ENCODE measurements around the gene ABCA7. TPM values are rescaled to one million over a fixed set of nuclear protein-coding genes. Genes with fewer than 3 reads are reported as not detected.

Gene ABCA7
- total RNA-seq, 1 donor from 2014 or later, result 16.7 TPM

- Mint-ChIP-seq H3K9me3 (ENCODE audit: unreplicated experiment) (no peaks in the 10 kb centered on the region), H3K4me3 (ENCODE audit: unreplicated experiment) (no peak overlapping the region), H3K36me3 (ENCODE audit: unreplicated experiment) (peaks cover 4% of the 10 kb centered on the region), H3K4me1 (ENCODE audit: unreplicated experiment) (peaks cover 10% of the 10 kb centered on the region), H3K27ac (ENCODE audit: unreplicated experiment) (no peak overlapping the region), H3K27me3 (ENCODE audit: unreplicated experiment) (no peaks in the 10 kb centered on the region)
- TF ChIP-seq CTCF (IDR thresholded peaks at IDR 0.05), result no peak
- no peak for DNase-seq (ENCODE audit: extremely low spot score, unreplicated experiment)
Measured at GRCh38 chr19:1082928-1083816, 43.3 kb downstream of the ABCA7 start.

DNA sequence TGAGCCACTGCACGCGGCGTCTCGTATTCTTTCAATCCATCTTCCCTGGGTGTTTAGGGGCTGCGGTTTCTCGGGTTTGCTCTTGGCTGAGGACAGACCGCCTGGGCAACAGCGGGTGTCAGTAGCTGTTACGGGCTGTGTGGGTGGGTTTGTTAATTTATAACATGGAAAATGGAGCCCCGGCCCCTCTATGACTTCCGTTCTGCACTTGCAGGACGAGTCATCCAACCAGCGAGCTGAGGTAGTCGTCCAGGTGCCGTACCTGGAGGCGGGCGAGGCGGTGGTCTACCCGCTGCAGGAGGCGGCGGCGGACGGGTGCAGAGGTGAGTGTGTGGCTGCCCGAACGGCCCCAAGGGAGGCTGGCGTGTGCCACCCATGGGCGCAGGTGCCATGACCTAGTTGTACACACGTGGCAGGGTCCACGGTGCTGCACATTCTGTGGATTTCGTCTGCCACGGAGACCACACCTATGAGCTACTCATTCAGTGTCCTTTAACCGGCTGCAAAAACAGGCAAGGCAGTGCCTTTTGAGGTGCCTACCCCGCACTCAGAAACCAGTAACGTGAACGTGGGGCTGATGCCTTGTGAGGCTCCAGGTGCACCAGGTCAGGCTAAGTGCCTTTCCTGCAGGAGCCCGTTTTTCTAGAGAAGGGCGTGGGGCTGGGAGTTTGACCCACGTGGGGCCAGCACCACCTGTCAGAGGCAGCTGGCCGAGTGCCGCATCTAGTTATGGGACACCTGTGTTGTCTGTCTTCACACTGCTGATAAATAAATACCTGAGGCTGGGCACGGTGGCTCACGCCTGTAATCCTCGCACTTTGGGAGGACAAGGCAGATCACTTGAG is 44.3 kb downstream of the ABCA7 start:
- no peak for DNase-seq (ENCODE audit: extremely low spot score, unreplicated experiment)
- Mint-ChIP-seq H3K4me3 (ENCODE audit: unreplicated experiment) (no peak overlapping the region), H3K4me1 (ENCODE audit: unreplicated experiment) (peaks cover 10% of the 10 kb centered on the region), H3K9me3 (ENCODE audit: unreplicated experiment) (no peaks in the 10 kb centered on the region), H3K27ac (ENCODE audit: unreplicated experiment) (no peak overlapping the region), H3K27me3 (ENCODE audit: unreplicated experiment) (no peaks in the 10 kb centered on the region), H3K36me3 (ENCODE audit: unreplicated experiment) (peaks cover 4% of the 10 kb centered on the region)
- no peak for TF ChIP-seq CTCF (IDR thresholded peaks at IDR 0.05)

GRCh38 chr19:1085053-1085658 is 45.2 kb downstream of the ABCA7 start:
- TF ChIP-seq CTCF (IDR thresholded peaks at IDR 0.05), result no peak
- no peak for DNase-seq (ENCODE audit: extremely low spot score, unreplicated experiment)
- Mint-ChIP-seq H3K9me3 (ENCODE audit: unreplicated experiment) (no peaks in the 10 kb centered on the region), H3K27ac (ENCODE audit: unreplicated experiment) (no peak overlapping the region), H3K36me3 (ENCODE audit: unreplicated experiment) (peaks cover 4% of the 10 kb centered on the region), H3K4me3 (ENCODE audit: unreplicated experiment) (no peak overlapping the region), H3K4me1 (ENCODE audit: unreplicated experiment) (peaks cover 10% of the 10 kb centered on the region), H3K27me3 (ENCODE audit: unreplicated experiment) (no peaks in the 10 kb centered on the region)

- Mint-ChIP-seq H3K4me1 (ENCODE audit: unreplicated experiment) (peaks cover 9% of the 10 kb centered on the region), H3K4me3 (ENCODE audit: unreplicated experiment) (no peak overlapping the region), H3K36me3 (ENCODE audit: unreplicated experiment) (peaks cover 4% of the 10 kb centered on the region), H3K27ac (ENCODE audit: unreplicated experiment) (no peak overlapping the region), H3K9me3 (ENCODE audit: unreplicated experiment) (no peaks in the 10 kb centered on the region), H3K27me3 (ENCODE audit: unreplicated experiment) (no peaks in the 10 kb centered on the region)
- DNase-seq (ENCODE audit: extremely low spot score, unreplicated experiment), result no peak
- TF ChIP-seq CTCF (IDR thresholded peaks at IDR 0.05), result no peak
Measured at GRCh38 chr19:1085676-1086442, 46.0 kb downstream of the ABCA7 start.
